Muscle of arm (tissue), 12 donors: ENCODE results near the gene ABHD17B. TPM values are rescaled to one million over a fixed set of nuclear protein-coding genes. Genes with fewer than 3 reads are reported as not detected.

Experiments
- DNase-seq: peaks from one replicate; pipeline ENCODE4 v3.0.0-alpha.2; 2013
- polyA plus RNA-seq, 12 donors: library from polyadenylated mRNA; unstranded; fragments of 120-200 nt; gene quantifications; one replicate each; pipeline ENCODE4 v1.2.1, GENCODE V29; 2013; ENCODE audit not compliant: insufficient read length in 12 of 12

Gene ABHD17B
- polyA plus RNA-seq, 12 donors = 15.3 to 33.8 (median 29.6) TPM; not detected in 1

GRCh38 chr9:71822935-71823334, 88.1 kb downstream of the ABHD17B start:
- DNase-seq = no peak

GRCh38 chr9:71822456-71822855, 88.5 kb downstream of the ABHD17B start:
- no peak for DNase-seq

GRCh38 chr9:71821405-71821804, 89.6 kb downstream of the ABHD17B start:
- no peak for DNase-seq

- DNase-seq = no peak
These were observed 90.5 kb downstream of the ABHD17B start for GRCh38 chr9:71820403-71820921.

GRCh38 chr9:71819115-71819739, 91.8 kb downstream of the ABHD17B start:
- DNase-seq = no peak

- DNase-seq = no peak
These were observed 94.0 kb downstream of the ABHD17B start for GRCh38 chr9:71816916-71817451.

Other genes starting within 250 kb of the ABHD17B start
- gene CEMIP2, start 142.7 kb downstream of the ABHD17B start, polyA plus RNA-seq = 10 to 100 TPM in 11 of 12 donors, not detected in 1; 18.1 to 42.1 (median 33.2) TPM
- gene C9orf85, start 446 bp upstream of the ABHD17B start, polyA plus RNA-seq = 10 to 100 TPM in 11 of 12 donors, not detected in 1; 17.2 to 26.2 (median 24.0) TPM
- gene C9orf57, start 149.4 kb upstream of the ABHD17B start, polyA plus RNA-seq = under 1 TPM in 1 of 12 donors, not detected in 11; 0.16 TPM
- 1 to 10 TPM in 4 of 12 donors, under 1 TPM in 7, not detected in 1; 0.32 to 3.1 (median 0.66) TPM for gene GDA, start 238.2 kb upstream of the ABHD17B start, polyA plus RNA-seq